Activated naive CD4-positive, alpha-beta T cell treated with anti-CD3 and anti-CD28 coated beads, Interleukin-2, amount 50 U/mL, for 72 hours (primary cell): ENCODE measurements around the gene TJAP1. TPM values are rescaled to one million over a fixed set of nuclear protein-coding genes. Genes with fewer than 3 reads are reported as not detected.
"Not testable (repeated sequence)": the region's sequence is repeated elsewhere in the genome, so short reads cannot be mapped to it uniquely, and the experiment has no call there.

ENCODE experiments used
- ATAC-seq, 2 donors: fragments of 150-1000 bp; cut with Tn5 transposase; 2 replicates each; pipeline ENCODE4 v1.10.0; 2021; ENCODE audit warnings: mild to moderate bottlenecking in 2 of 2, moderate library complexity in 2 of 2
- DNase-seq, 2 donors: peaks; one replicate each; pipeline ENCODE4 v3.0.0; 2021 to 2022; ENCODE audit warnings: low spot score in 2 of 2
- H3K27ac Mint-ChIP-seq, 2 donors: one replicate each; pipeline ENCODE4 v1.8.0; 2022; ENCODE audit warnings: mild to moderate bottlenecking in 2 of 2, mixed read lengths in 2 of 2
- H3K36me3 Mint-ChIP-seq, 2 donors: one replicate each; pipeline ENCODE4 v1.8.0; 2022; ENCODE audit warnings: mixed read lengths in 2 of 2
- H3K9me3 Mint-ChIP-seq, 2 donors: one replicate each; pipeline ENCODE4 v1.8.0; 2022; ENCODE audit warnings: mixed read lengths in 2 of 2
- total RNA-seq, 2 donors: library from RNA; stranded (reverse); gene quantifications; one replicate each; pipeline ENCODE4 v1.2.3, GENCODE V29; 2022

Gene TJAP1
- total RNA-seq, 2 donors from 2014 or later: 23.0 to 35.0 TPM

GRCh38 chr6:43448916-43449315, 28.5 kb upstream of the TJAP1 start:
- ATAC-seq (no peak), DNase-seq (no peak)
- Mint-ChIP-seq H3K36me3 (no peaks in the 10 kb centered on the region), H3K9me3 (no peaks in the 10 kb centered on the region), H3K27ac (peak overlapping the region; percentile 34 to 88)

GRCh38 chr6:43450699-43451131, 26.7 kb upstream of the TJAP1 start:
- Mint-ChIP-seq H3K36me3 (no peaks in the 10 kb centered on the region), H3K27ac (no peak overlapping the region), H3K9me3 (no peaks in the 10 kb centered on the region)
- no peak for DNase-seq
- no peak for ATAC-seq

GRCh38 chr6:43451348-43451747, 26.0 kb upstream of the TJAP1 start:
- ATAC-seq (no peak), DNase-seq (no peak)
- Mint-ChIP-seq H3K27ac (no peak overlapping the region), H3K9me3 (no peaks in the 10 kb centered on the region), H3K36me3 (no peaks in the 10 kb centered on the region)

GRCh38 chr6:43451939-43452338, 25.4 kb upstream of the TJAP1 start:
- H3K9me3 Mint-ChIP-seq: peaks cover 0 to 3% of the 10 kb centered on the region in 2 donors
- ATAC-seq (no peak), DNase-seq (no peak)
- no peak overlapping the region for H3K27ac Mint-ChIP-seq
- H3K36me3 Mint-ChIP-seq: peaks cover 0 to 5% of the 10 kb centered on the region in 2 donors

DNA sequence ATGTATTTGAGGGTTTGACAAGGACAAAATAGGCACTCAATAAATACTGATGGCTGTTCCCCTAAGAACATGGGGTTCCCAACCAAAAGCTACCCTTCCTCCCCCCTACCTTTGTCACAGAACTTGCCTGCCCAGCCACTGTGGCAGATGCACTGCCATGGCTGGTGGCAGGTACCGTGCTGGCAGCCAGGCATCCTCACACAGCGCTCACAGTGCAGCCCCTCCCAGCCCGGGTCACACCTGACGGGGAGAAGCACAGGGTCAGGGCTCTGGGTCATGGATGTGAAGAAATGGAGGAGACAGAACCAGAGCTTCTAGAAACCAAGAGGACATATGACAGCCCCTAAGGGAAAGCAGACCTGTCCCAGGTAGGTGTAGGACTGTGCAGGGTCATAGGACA, 24.5 kb upstream of the TJAP1 start:
- Mint-ChIP-seq H3K27ac (no peak overlapping the region), H3K9me3 (peaks cover 0 to 4% of the 10 kb centered on the region in 2 donors), H3K36me3 (peaks cover 0 to 6% of the 10 kb centered on the region in 2 donors)
- DNase-seq (no peak), ATAC-seq (no peak)

DNA sequence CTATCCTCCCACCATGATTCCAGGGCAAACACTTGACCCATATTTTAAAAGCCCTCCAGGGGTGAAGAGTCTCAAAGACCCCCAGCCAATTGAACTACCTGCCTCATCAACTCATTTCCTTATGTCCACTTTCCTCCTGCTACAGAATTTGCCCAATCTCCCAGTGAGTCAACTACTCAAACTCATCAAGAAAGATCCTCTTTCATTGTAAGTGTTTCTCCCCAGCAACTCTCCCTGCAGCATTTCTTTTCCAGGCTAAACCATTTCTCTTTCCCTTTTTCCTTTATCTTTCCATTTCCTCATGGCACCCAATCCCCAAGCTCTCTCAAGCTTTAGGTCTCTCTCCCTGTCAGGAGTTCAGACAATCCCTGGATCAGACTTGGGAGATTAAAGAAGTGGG, 23.5 kb upstream of the TJAP1 start:
- no peak for ATAC-seq
- H3K36me3 Mint-ChIP-seq: peaks cover 0 to 6% of the 10 kb centered on the region in 2 donors
- H3K9me3 Mint-ChIP-seq: peaks cover 0 to 4% of the 10 kb centered on the region in 2 donors
- DNase-seq: no peak
- H3K27ac Mint-ChIP-seq: no peak overlapping the region

DNA sequence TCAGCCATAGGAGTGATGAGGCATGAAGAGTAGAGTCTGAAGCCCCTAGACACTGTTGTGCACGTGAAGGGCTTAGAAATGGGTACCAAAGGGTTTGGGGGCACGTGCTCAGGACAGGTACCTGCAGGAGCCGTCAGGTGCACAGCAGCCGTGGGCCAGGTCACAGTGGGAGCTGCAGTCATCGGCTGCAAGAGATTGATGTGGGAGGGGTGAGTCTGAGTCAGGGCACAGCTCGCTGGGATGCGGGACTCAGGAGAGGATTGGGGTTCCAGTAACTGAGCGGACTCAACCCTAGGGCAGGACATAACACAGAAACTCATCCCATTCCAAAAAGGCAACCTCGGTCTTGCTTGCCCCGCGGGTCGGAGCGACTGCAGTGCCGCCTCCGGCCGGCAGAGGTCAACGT, 23.1 kb upstream of the TJAP1 start:
- DNase-seq (peak in 1 of 2 donors; percentile 83), ATAC-seq (peak; percentile 15 to 68)
- peaks cover 0 to 6% of the 10 kb centered on the region in 2 donors for H3K36me3 Mint-ChIP-seq
- peaks cover 0 to 4% of the 10 kb centered on the region in 2 donors for H3K9me3 Mint-ChIP-seq
- H3K27ac Mint-ChIP-seq: no peak overlapping the region

GRCh38 chr6:43454696-43455530, 22.5 kb upstream of the TJAP1 start:
- DNase-seq (peak; percentile 25 to 80), ATAC-seq (peak; percentile 53 to 83)
- Mint-ChIP-seq H3K9me3 (peaks cover 0 to 4% of the 10 kb centered on the region in 2 donors), H3K36me3 (peaks cover 0 to 6% of the 10 kb centered on the region in 2 donors), H3K27ac (no peak overlapping the region)

GRCh38 chr6:43455531-43456428, 21.6 kb upstream of the TJAP1 start, which contains the start of gene DLK2:
Gene DLK2, minus strand, starts transcription at chr6:43455548. Its CDS starts 723 bp downstream, at chr6:43454825.
- ATAC-seq (peak; percentile 56 to 74), DNase-seq (peak in 1 of 2 donors; percentile 53)
- peaks cover 0 to 4% of the 10 kb centered on the region in 2 donors for H3K9me3 Mint-ChIP-seq
- peak within 1 kb of the TSS in 1 of 2 donors; percentile 60 for H3K27ac Mint-ChIP-seq
- peaks cover 0 to 6% of the 10 kb centered on the region in 2 donors for H3K36me3 Mint-ChIP-seq

GRCh38 chr6:43457643-43458042, 19.7 kb upstream of the TJAP1 start:
- ATAC-seq (no peak), DNase-seq (no peak)
- Mint-ChIP-seq H3K27ac (no peak overlapping the region), H3K9me3 (peaks cover 0 to 4% of the 10 kb centered on the region in 2 donors), H3K36me3 (peaks cover 0 to 6% of the 10 kb centered on the region in 2 donors)

- not testable (repeated sequence) for DNase-seq, ATAC-seq, H3K27ac Mint-ChIP-seq
Observed at GRCh38 chr6:43458154-43458553, 19.2 kb upstream of the TJAP1 start.

DNA sequence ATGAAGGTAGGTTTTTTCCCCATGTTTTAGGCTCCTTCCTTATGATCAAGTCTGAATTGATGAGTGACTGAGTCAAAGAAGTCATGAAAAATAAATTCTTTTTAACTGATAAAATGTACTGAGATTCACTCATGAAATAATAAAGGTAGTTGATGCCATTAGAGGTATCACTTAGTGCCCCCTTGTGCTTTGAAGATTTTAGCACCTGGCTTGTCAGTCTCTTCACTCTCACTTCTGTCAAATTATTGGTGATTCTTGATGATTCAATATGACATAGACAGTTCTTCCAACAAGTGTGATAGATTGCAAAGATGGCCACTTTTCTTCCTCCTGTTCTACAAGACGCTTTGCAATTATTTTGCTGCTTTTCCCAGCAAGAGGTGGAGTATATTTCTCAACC, 17.8 kb upstream of the TJAP1 start:
- no peak overlapping the region for H3K27ac Mint-ChIP-seq
- ATAC-seq: no peak
- H3K9me3 Mint-ChIP-seq: peaks cover 0 to 4% of the 10 kb centered on the region in 2 donors
- no peak for DNase-seq
- H3K36me3 Mint-ChIP-seq: peaks cover 0 to 6% of the 10 kb centered on the region in 2 donors

More at GRCh38 chr6:43458154-43458553, 19.2 kb upstream of the TJAP1 start:
- H3K9me3 Mint-ChIP-seq, H3K36me3 Mint-ChIP-seq: not testable (repeated sequence)

DNA sequence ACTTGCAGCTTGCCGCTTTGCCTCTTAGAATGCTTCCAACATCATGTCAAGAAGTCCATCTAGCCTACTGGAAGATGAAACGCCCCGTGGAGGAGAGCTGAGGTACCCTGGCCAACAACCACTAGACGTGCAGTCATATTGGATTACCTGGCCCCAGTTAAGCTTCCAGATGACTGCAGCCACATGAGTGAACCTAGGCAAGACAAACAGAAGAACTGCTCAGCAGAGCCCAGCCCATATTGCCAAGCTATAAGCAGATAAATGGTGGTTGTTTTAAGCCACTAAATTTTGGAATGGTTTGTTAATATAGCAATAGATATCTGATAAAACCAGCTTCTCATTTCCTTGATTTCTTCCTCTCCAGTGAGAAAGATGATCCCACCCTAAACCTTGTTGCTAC, 17.3 kb upstream of the TJAP1 start:
- ATAC-seq (no peak), DNase-seq (no peak)
- H3K27ac Mint-ChIP-seq: no peak overlapping the region
- peaks cover 0 to 4% of the 10 kb centered on the region in 2 donors for H3K9me3 Mint-ChIP-seq
- peaks cover 0 to 6% of the 10 kb centered on the region in 2 donors for H3K36me3 Mint-ChIP-seq

GRCh38 chr6:43461936-43462335, 15.4 kb upstream of the TJAP1 start:
- H3K27ac Mint-ChIP-seq: no peak overlapping the region
- ATAC-seq (no peak), DNase-seq (no peak)
- H3K36me3 Mint-ChIP-seq: peaks cover 0 to 2% of the 10 kb centered on the region in 2 donors
- peaks cover 0 to 1% of the 10 kb centered on the region in 2 donors for H3K9me3 Mint-ChIP-seq

- DNase-seq (no peak), ATAC-seq (no peak)
- H3K9me3 Mint-ChIP-seq: no peaks in the 10 kb centered on the region
Observed at GRCh38 chr6:43464337-43464736, 13.0 kb upstream of the TJAP1 start.

GRCh38 chr6:43465948-43466347, 11.4 kb upstream of the TJAP1 start:
- no peak for DNase-seq
- H3K27ac Mint-ChIP-seq: no peak overlapping the region
- peak in 1 of 2 donors; percentile 77 for ATAC-seq

More at GRCh38 chr6:43464337-43464736, 13.0 kb upstream of the TJAP1 start:
- no peak overlapping the region for H3K27ac Mint-ChIP-seq
- H3K36me3 Mint-ChIP-seq: no peaks in the 10 kb centered on the region

DNA sequence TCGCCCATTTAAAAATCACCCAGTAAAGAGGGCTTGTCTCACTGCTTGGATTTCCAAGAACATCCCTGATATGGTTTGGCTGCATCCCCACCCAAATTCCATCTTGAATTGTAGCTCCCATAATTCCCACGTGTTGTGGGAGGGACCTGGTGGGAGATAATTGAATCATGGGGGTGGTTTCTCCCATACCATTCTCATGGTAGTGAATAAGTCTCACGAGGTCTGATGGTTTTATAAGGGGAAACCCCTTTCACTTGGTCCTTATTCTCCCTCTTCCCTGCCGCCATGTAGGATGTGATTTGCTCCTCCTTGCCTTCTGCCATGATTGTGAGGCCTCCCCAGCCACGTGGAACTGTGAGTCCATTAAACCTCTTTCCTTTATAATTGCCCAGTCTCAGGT, 10.1 kb upstream of the TJAP1 start:
- not testable (repeated sequence) for ATAC-seq, DNase-seq, H3K9me3 Mint-ChIP-seq, H3K27ac Mint-ChIP-seq, H3K36me3 Mint-ChIP-seq

More at GRCh38 chr6:43465948-43466347, 11.4 kb upstream of the TJAP1 start:
- H3K9me3 Mint-ChIP-seq: no peaks in the 10 kb centered on the region
- no peaks in the 10 kb centered on the region for H3K36me3 Mint-ChIP-seq
